H9 (cell line): ENCODE data around the gene DCC. TPM values are rescaled to one million over a fixed set of nuclear protein-coding genes. Genes with fewer than 3 reads are reported as not detected.

Experiments used
- DNase-seq: peaks from one replicate; pipeline ENCODE4 v3.0.0-alpha.2; 2017
- H2AFZ ChIP-seq: one replicate; pipeline ENCODE4 v1.6.1; 2013; ENCODE audit warnings: mild to moderate bottlenecking, low read length, control low read depth, moderate library complexity
- H2AK5ac ChIP-seq: 2 replicates; pipeline ENCODE4 v1.6.1; 2013; ENCODE audit warnings: low read length, control low read depth, mixed read lengths; ENCODE audit not compliant: insufficient read length
- H2BK120ac ChIP-seq: one replicate; pipeline ENCODE4 v1.6.1; 2013; ENCODE audit warnings: low read depth, mild to moderate bottlenecking, low read length, control low read depth, inconsistent platforms; ENCODE audit not compliant: poor library complexity, severe bottlenecking
- H2BK12ac ChIP-seq: 2 replicates; pipeline ENCODE4 v1.6.1; 2013; ENCODE audit warnings: low read length, control low read depth, mixed read lengths, low read depth; ENCODE audit not compliant: insufficient read length
- H2BK15ac ChIP-seq: 2 replicates; pipeline ENCODE4 v1.6.1; 2013; ENCODE audit warnings: low read depth, low read length, control low read depth
- H2BK20ac ChIP-seq: one replicate; pipeline ENCODE4 v1.6.1; 2013; ENCODE audit warnings: low read depth, mild to moderate bottlenecking, low read length, control low read depth, inconsistent platforms; ENCODE audit not compliant: poor library complexity, severe bottlenecking
- H2BK5ac ChIP-seq: 2 replicates; pipeline ENCODE4 v1.6.1; 2013; ENCODE audit warnings: low read length, control low read depth, mixed read lengths; ENCODE audit not compliant: insufficient read length
- H3K14ac ChIP-seq: 2 replicates; pipeline ENCODE4 v1.6.1; 2013; ENCODE audit warnings: low read length, control low read depth; ENCODE audit not compliant: insufficient read depth
- H3K18ac ChIP-seq: 2 replicates; pipeline ENCODE4 v1.6.1; 2013; ENCODE audit warnings: low read depth, mild to moderate bottlenecking, mixed read lengths, low read length, control low read depth; ENCODE audit not compliant: insufficient read length
- H3K23ac ChIP-seq: 2 replicates; pipeline ENCODE4 v1.6.1; 2013; ENCODE audit warnings: low read length, control low read depth, mixed read lengths, low read depth; ENCODE audit not compliant: insufficient read length
- H3K23me2 ChIP-seq: 2 replicates; pipeline ENCODE4 v1.6.1; 2013; ENCODE audit warnings: low read depth, mild to moderate bottlenecking, mixed read lengths, low read length, control low read depth; ENCODE audit not compliant: insufficient read length, poor library complexity, severe bottlenecking
- H3K27ac ChIP-seq: 2 replicates; pipeline ENCODE4 v1.5.1; 2013; ENCODE audit warnings: low read length, control low read depth, mixed read lengths, low read depth; ENCODE audit not compliant: insufficient read length
- H3K27me3 ChIP-seq: 2 replicates; pipeline ENCODE4 v1.6.1; 2013; ENCODE audit warnings: low read length, control low read depth, inconsistent platforms; ENCODE audit not compliant: insufficient read depth
- H3K4ac ChIP-seq: 2 replicates; pipeline ENCODE4 v1.6.1; 2013; ENCODE audit warnings: low read depth, mild to moderate bottlenecking, control low read depth, inconsistent platforms, low read length, moderate library complexity
- H3K4me1 ChIP-seq: 2 replicates; pipeline ENCODE4 v1.6.1; 2013; ENCODE audit warnings: low read length, control low read depth, inconsistent platforms; ENCODE audit not compliant: insufficient read depth
- H3K4me2 ChIP-seq: 2 replicates; pipeline ENCODE4 v1.6.1; 2013; ENCODE audit warnings: low read length, control low read depth, mixed read lengths; ENCODE audit not compliant: insufficient read length, insufficient read depth
- H3K56ac ChIP-seq: 2 replicates; pipeline ENCODE4 v1.6.1; 2013; ENCODE audit warnings: low read depth, mild to moderate bottlenecking, mixed read lengths, low read length, control low read depth; ENCODE audit not compliant: insufficient read length
- H3K79me1 ChIP-seq: 2 replicates; pipeline ENCODE4 v1.6.1; 2013; ENCODE audit warnings: low read depth, mild to moderate bottlenecking, moderate library complexity, low read length, control low read depth, inconsistent platforms; ENCODE audit not compliant: insufficient read depth, poor library complexity, severe bottlenecking
- H3K79me2 ChIP-seq: 2 replicates; pipeline ENCODE4 v1.6.1; 2013; ENCODE audit warnings: low read length, control low read depth, inconsistent platforms; ENCODE audit not compliant: insufficient read depth
- H3K9ac ChIP-seq: 2 replicates; pipeline ENCODE4 v1.6.1; 2013; ENCODE audit warnings: low read length, control low read depth, mixed read lengths; ENCODE audit not compliant: insufficient read length; ENCODE audit errors: extremely low read depth
- H3K9me3 ChIP-seq: one replicate; pipeline ENCODE4 v1.6.1; 2013; ENCODE audit warnings: low read depth, low read length, inconsistent platforms; ENCODE audit not compliant: control insufficient read depth
- H3T11ph ChIP-seq: one replicate; pipeline ENCODE4 v1.6.1; 2013; ENCODE audit warnings: mild to moderate bottlenecking, low read length, control low read depth, inconsistent platforms
- H4K20me1 ChIP-seq: one replicate; pipeline ENCODE4 v1.6.1; 2013; ENCODE audit not compliant: control insufficient read depth, insufficient read length, insufficient read depth
- H4K5ac ChIP-seq: 2 replicates; pipeline ENCODE4 v1.6.1; 2013; ENCODE audit warnings: low read depth, mild to moderate bottlenecking, mixed read lengths, low read length, control low read depth; ENCODE audit not compliant: insufficient read length
- H4K8ac ChIP-seq: replicated peaks from 2 replicates; pipeline ENCODE4 v1.6.1; 2013; ENCODE audit warnings: low read length, control low read depth, mixed read lengths, low read depth; ENCODE audit not compliant: insufficient read length
- H4K91ac ChIP-seq: 2 replicates; pipeline ENCODE4 v1.6.1; 2013; ENCODE audit warnings: low read depth, mild to moderate bottlenecking, moderate library complexity, mixed read lengths, low read length, control low read depth; ENCODE audit not compliant: insufficient read length
- H3K27ac Mint-ChIP-seq, 3 experiments: 2 replicates in 2 of 3; 3 replicates in 1 of 3; pipeline ENCODE4 v1.8.0; 2020 to 2021; ENCODE audit warnings: mixed read lengths in 3 of 3, mild to moderate bottlenecking in 1 of 3, moderate library complexity in 1 of 3
- H3K27me3 Mint-ChIP-seq: 2 replicates; pipeline ENCODE4 v1.8.0; 2021; ENCODE audit warnings: low read depth, mild to moderate bottlenecking, moderate library complexity, mixed read lengths
- H3K36me3 Mint-ChIP-seq, 3 experiments: 2 replicates in 2 of 3; 3 replicates in 1 of 3; pipeline ENCODE4 v1.8.0; 2020 to 2021; ENCODE audit warnings: low read depth in 3 of 3, mixed read lengths in 3 of 3; ENCODE audit not compliant: insufficient read depth in 1 of 3
- H3K4me1 Mint-ChIP-seq, 2 experiments: 2 replicates each; pipeline ENCODE4 v1.8.0; 2020; ENCODE audit warnings: mixed read lengths in 2 of 2
- H3K4me3 Mint-ChIP-seq, 2 experiments: 2 replicates in 1 of 2; 3 replicates in 1 of 2; pipeline ENCODE4 v1.8.0; 2020 to 2021; ENCODE audit warnings: mild to moderate bottlenecking in 2 of 2, mixed read lengths in 2 of 2, moderate library complexity in 1 of 2
- H3K9me3 Mint-ChIP-seq, 2 experiments: 2 replicates in 1 of 2; 3 replicates in 1 of 2; pipeline ENCODE4 v1.8.0; 2020; ENCODE audit warnings: mild to moderate bottlenecking in 2 of 2, mixed read lengths in 2 of 2, moderate library complexity in 1 of 2
- WGBS: extraction: QIAGEN DNeasy Blood & Tissue Kit; methylation state at CpG from one replicate; pipeline ENCODE4 v1.1.7; 2013; ENCODE audit warnings: missing lambda C conversion rate, low lambda C conversion rate, mixed read lengths; ENCODE audit not compliant: insufficient read length; ENCODE audit errors: extremely low coverage; 5-methylcytosine and 5-hydroxymethylcytosine counted together
- total RNA-seq: library from RNA; stranded (reverse); gene quantifications from 2 replicates; pipeline ENCODE4 v1.2.1, GENCODE V29; 2021
- TF ChIP-seq, protein P1 (sequence below): fragments of 200-600 bp; sonication (generic); conservative IDR thresholded peaks from 3 replicates; pipeline ENCODE4 v1.8.0; 2021; ENCODE audit warnings: antibody characterized with exemption, mild to moderate bottlenecking

The DCC gene
- total RNA-seq, 1 experiment from 2014 or later: 0.35 TPM

DNA sequence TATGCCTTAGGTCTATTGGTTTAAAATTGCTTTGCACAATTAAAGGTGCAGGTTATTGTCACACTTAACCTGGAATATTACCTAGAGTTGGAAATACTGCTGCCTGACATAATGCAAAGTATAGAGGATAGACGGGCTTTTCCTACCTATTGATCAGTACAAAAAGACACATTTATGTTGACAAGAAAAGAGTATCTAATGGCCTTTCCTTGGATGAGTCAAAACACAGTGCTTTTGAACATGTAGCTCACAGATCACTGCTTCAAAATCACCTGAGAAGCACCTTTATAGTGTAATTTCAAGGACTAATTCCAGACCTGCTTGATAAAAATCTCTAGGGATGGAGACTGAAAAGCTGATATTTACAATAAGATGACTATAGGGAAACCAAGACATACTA is 262.8 kb downstream of the DCC start:
- Histone ChIP-seq H4K8ac (no peak overlapping the region), H2BK15ac (no peak overlapping the region), H2BK20ac (no peak overlapping the region), H3K79me1 (no peaks in the 10 kb centered on the region), H3K27me3 (no peaks in the 10 kb centered on the region), H3K9ac (no peak overlapping the region), H3K23ac (no peak overlapping the region), H3K18ac (no peak overlapping the region), H3K4ac (no peak overlapping the region), H3K4me2 (no peak overlapping the region), H3K79me2 (no peaks in the 10 kb centered on the region), H4K20me1 (no peaks in the 10 kb centered on the region), H3K9me3 (no peaks in the 10 kb centered on the region), H3K27ac (no peak overlapping the region), H4K5ac (no peak overlapping the region), H3T11ph (no peak overlapping the region), H3K56ac (no peak overlapping the region), H2BK120ac (no peak overlapping the region), H3K4me1 (no peaks in the 10 kb centered on the region), H2BK5ac (no peak overlapping the region), H2BK12ac (no peak overlapping the region), H2AFZ (no peak overlapping the region), H2AK5ac (no peak overlapping the region), H3K23me2 (no peaks in the 10 kb centered on the region), H3K14ac (no peak overlapping the region), H4K91ac (no peak overlapping the region)
- DNase-seq: no peak
- Mint-ChIP-seq H3K4me1 (no peaks in the 10 kb centered on the region), H3K4me3 (no peak overlapping the region), H3K36me3 (no peaks in the 10 kb centered on the region), H3K27ac (no peak overlapping the region), H3K27me3 (no peaks in the 10 kb centered on the region), H3K9me3 (no peaks in the 10 kb centered on the region)
- TF ChIP-seq, protein P1, sequence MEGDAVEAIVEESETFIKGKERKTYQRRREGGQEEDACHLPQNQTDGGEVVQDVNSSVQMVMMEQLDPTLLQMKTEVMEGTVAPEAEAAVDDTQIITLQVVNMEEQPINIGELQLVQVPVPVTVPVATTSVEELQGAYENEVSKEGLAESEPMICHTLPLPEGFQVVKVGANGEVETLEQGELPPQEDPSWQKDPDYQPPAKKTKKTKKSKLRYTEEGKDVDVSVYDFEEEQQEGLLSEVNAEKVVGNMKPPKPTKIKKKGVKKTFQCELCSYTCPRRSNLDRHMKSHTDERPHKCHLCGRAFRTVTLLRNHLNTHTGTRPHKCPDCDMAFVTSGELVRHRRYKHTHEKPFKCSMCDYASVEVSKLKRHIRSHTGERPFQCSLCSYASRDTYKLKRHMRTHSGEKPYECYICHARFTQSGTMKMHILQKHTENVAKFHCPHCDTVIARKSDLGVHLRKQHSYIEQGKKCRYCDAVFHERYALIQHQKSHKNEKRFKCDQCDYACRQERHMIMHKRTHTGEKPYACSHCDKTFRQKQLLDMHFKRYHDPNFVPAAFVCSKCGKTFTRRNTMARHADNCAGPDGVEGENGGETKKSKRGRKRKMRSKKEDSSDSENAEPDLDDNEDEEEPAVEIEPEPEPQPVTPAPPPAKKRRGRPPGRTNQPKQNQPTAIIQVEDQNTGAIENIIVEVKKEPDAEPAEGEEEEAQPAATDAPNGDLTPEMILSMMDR: no peak
- WGBS: no CpG with 5 or more reads among the region's 1 CpG
